ENCODE data around the gene MARCO. TPM values are rescaled to one million over a fixed set of nuclear protein-coding genes. Genes with fewer than 3 reads are reported as not detected.

Gene MARCO
- total and polyA plus RNA-seq, 2 of the 8 experiments (the other 6 are each of a cell fraction or from before 2014, with no cell fraction given) = not detected

DNA sequence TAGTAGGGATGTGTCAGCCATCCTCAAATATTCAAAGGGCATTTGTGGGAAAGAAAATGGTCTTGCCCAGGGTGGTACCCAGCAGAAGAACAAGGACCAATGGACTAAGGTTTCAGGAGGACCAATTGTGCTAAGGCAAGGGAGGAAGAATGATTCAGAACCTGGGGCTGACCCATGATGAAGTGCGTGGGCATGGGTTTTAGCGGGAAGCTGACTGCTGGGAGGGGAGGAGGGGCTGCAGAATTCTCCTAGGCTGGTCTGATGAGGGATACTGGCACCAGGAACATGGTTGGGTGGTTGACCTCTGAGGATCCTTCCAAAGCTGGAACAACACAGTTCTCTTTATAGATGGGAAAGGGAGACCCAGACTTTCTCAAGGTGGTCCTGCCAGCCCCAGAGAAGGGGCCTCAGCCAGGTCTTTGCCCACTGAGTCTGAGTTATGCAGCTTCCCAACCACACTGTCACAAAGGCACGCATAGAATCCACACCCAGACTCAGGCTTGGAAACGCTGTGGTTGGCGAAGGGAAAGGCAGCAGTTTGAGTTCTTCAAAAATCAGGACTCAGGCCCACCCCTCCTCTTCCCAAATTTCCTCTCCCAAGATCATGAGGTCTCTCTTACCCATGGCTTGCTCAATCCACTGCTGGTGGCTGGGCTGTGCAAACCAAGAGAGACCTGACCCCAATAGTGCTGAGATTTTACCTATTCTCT lies 37.3 kb downstream of the MARCO start:
- H3K27me3 ChIP-seq (replicated peaks in 1 of 4; ENCODE audit: control insufficient read depth in 3 of 4, extremely low read depth in 1 of 4, insufficient read depth in 3 of 4, low read length in 3 of 4) = peaks cover 0 to 7% (median 2%) of the 10 kb centered on the region in 4 experiments; a peak in 2 of 7 replicates
- H2AFZ ChIP-seq (ENCODE audit: low read length) = no peak overlapping the region
- no peak overlapping the region for H3K4ac ChIP-seq (replicated peaks; ENCODE audit: insufficient read length, low read depth, low read length)
- no peak overlapping the region for H2AK5ac ChIP-seq (ENCODE audit: low read depth, low read length)
- no peak overlapping the region for H3K4me3 ChIP-seq (ENCODE audit: extremely low read depth in 1 of 4, insufficient read depth in 2 of 4, low read depth in 3 of 4, low read length in 4 of 4)
- H4K20me1 ChIP-seq (replicated peaks in 1 of 2; ENCODE audit: control insufficient read depth in 1 of 2, insufficient read depth in 2 of 2, low read length in 2 of 2) = peaks cover 0 to 2% of the 10 kb centered on the region in 2 experiments
- no peak overlapping the region for H3K27ac ChIP-seq (ENCODE audit: low read depth, low read length)
- H3K23me2 ChIP-seq (ENCODE audit: low read depth, low read length) = 0 out of 2 replicates have a peak, but pooled peaks cover 1% of the 10 kb centered on the region
- H3K18ac ChIP-seq (ENCODE audit: extremely low read depth, low read length) = no peak overlapping the region
- no peak overlapping the region for H2BK5ac ChIP-seq (ENCODE audit: low read depth, low read length)
- no peaks in the 10 kb centered on the region for H3K9me3 ChIP-seq (ENCODE audit: insufficient read depth in 2 of 2, low read depth in 1 of 2, low read length in 1 of 2)
- H3K14ac ChIP-seq (ENCODE audit: insufficient read length) = no peak overlapping the region
- no peak overlapping the region for H4K8ac ChIP-seq (ENCODE audit: extremely low read depth, insufficient read depth, low read length)
- no peaks in the 10 kb centered on the region for H3K36me3 ChIP-seq (ENCODE audit: control insufficient read depth in 2 of 4, insufficient read depth in 4 of 4, low read length in 3 of 4)
- no peaks in the 10 kb centered on the region for H3K79me2 ChIP-seq (ENCODE audit: control insufficient read depth in 1 of 2, insufficient read depth in 2 of 2, low read length in 2 of 2)
- no peak overlapping the region for H2BK15ac ChIP-seq (ENCODE audit: low read length)
- H2BK20ac ChIP-seq (ENCODE audit: low read length) = no peak overlapping the region
- DNase-seq (ENCODE audit: low read depth in 1 of 2, low spot score in 2 of 2) (no peak), FAIRE-seq (no peak)
- no peak overlapping the region for H2BK120ac ChIP-seq (replicated peaks; ENCODE audit: low read depth, low read length)
- H3K56ac ChIP-seq (replicated peaks; ENCODE audit: insufficient read length, low read depth, low read length) = no peak overlapping the region
- no peak overlapping the region for H2BK12ac ChIP-seq (ENCODE audit: low read depth, low read length)
- no peak overlapping the region for H3K9ac ChIP-seq (replicated peaks in 1 of 4; ENCODE audit: extremely low read depth in 1 of 4, low read depth in 3 of 4, low read length in 3 of 4)
- ChIA-PET CTCF (ENCODE audit: partially characterized antibody) (interaction anchor here (1.2 to 2.5 kb wide), 4 partner anchors 10 to 127 kb away, joined by 3 to 8 read pairs (median 6); no protein-coding TSS in a partner anchor), POLR2A (ENCODE audit: partially characterized antibody) (interaction anchor here (1.1 kb wide), 1 partner anchor 61 kb away, joined by 3 read pairs; no protein-coding TSS in a partner anchor)
- H4K5ac ChIP-seq (ENCODE audit: insufficient read length, low read depth, low read length) = no peak overlapping the region
- H3K23ac ChIP-seq (ENCODE audit: insufficient read length) = no peak overlapping the region
- no peak overlapping the region for H3K4me2 ChIP-seq (ENCODE audit: insufficient read depth in 1 of 2, low read depth in 2 of 2, low read length in 2 of 2)
- no peak overlapping the region for H4K91ac ChIP-seq (replicated peaks; ENCODE audit: insufficient read length, low read length)
- WGBS, 2 experiments (ENCODE audit: extremely low coverage in 1 of 2, insufficient coverage in 1 of 2, insufficient read length in 1 of 2, insufficient replicate concordance in 2 of 2, low coverage in 1 of 2, low lambda C conversion rate in 2 of 2, missing lambda C conversion rate in 1 of 2) = 94% methylated on average over 5 of the region's 5 CpGs; no CpG with 5 or more reads in 1 of the 2 experiments
- no peaks in the 10 kb centered on the region for H3K79me1 ChIP-seq (ENCODE audit: low read depth, low read length)
- peaks cover 0 to 2% (median 0%) of the 10 kb centered on the region in 4 experiments; a peak in 1 of 7 replicates for H3K4me1 ChIP-seq (replicated peaks in 1 of 4; ENCODE audit: control insufficient read depth in 3 of 4, insufficient read depth in 4 of 4, low read length in 3 of 4)

Data from H1 (cell line).